GM12878 (cell line): Measurements from ENCODE around the gene SPTY2D1. TPM values are rescaled to one million over a fixed set of nuclear protein-coding genes. Genes with fewer than 3 reads are reported as not detected.
A peak's percentile ranks its signal among the peaks of the same experiment; 100 is the strongest.

Source experiments
- ATAC-seq: fragments of 200-7000 bp; cut with Tn5 transposase; 3 replicates; pipeline ENCODE4 v1.9.1; 2020; ENCODE audit warnings: mild to moderate bottlenecking, moderate library complexity
- BruUV-seq: library from RNA; stranded (reverse); fragments of 400-500 nt; replicated peaks from 2 replicates; lab custom pipeline; 2021; lab: Mats Ljungman, UMichigan
- CTCF ChIA-PET: fragments of 300-600 bp; sonication (Branson Sonifier 250); formaldehyde crosslinking; extraction: SDS; loops from one replicate; lab custom pipeline; 2021; ENCODE audit warnings: inconsistent platforms; lab: Yijun Ruan, JAX
- POLR2A ChIA-PET: fragments of 350-600 bp; formaldehyde crosslinking; extraction: SDS; loops from one replicate; lab custom pipeline; 2021; ENCODE audit warnings: inconsistent platforms; lab: Charles Lee
- RAD21 ChIA-PET: fragments of 300-600 bp; sonication (Branson Sonifier 250); formaldehyde crosslinking; loops from one replicate; lab custom pipeline; 2023; ENCODE audit warnings: antibody characterized with exemption; ENCODE audit not compliant: unreplicated experiment; lab: Charles Lee
- SMC1A ChIA-PET: fragments of 300-600 bp; sonication (Branson Sonifier 250); formaldehyde crosslinking; loops from one replicate; lab custom pipeline; 2023; ENCODE audit not compliant: unreplicated experiment, uncharacterized antibody; lab: Charles Lee
- DNase-seq: peaks from one replicate; pipeline ENCODE4 v3.0.0-alpha.2; 2011; ENCODE audit warnings: low read depth, low spot score
- FAIRE-seq: peaks from 3 replicates; lab custom pipeline; 2011; peaks lifted over from hg19 to GRCh38; lab: Jason Lieb, UNC
- H2AFZ ChIP-seq: 2 replicates; pipeline ENCODE4 v1.6.0; 2011; ENCODE audit warnings: low read depth, low read length, control low read depth; ENCODE audit not compliant: control insufficient read depth
- H3K27ac ChIP-seq: 2 replicates; pipeline ENCODE4 v1.5.1; 2011; ENCODE audit warnings: control low read depth; ENCODE audit not compliant: control insufficient read depth, insufficient read depth
- H3K27me3 ChIP-seq, 2 experiments: replicated peaks in 1 of 2; 2 replicates each; pipeline versions ENCODE4 v1.6.0 to v1.6.1; 2011; ENCODE audit warnings: low read length in 1 of 2; ENCODE audit not compliant: control insufficient read depth in 2 of 2, insufficient read depth in 2 of 2
- H3K36me3 ChIP-seq, 2 experiments: 2 replicates each; pipeline ENCODE4 v1.5.1; 2011; ENCODE audit warnings: low read length in 1 of 2; ENCODE audit not compliant: control insufficient read depth in 2 of 2, insufficient read depth in 2 of 2
- H3K4me1 ChIP-seq: 2 replicates; pipeline ENCODE4 v1.6.1; 2011; ENCODE audit warnings: mild to moderate bottlenecking, low read length, moderate library complexity, mixed read lengths; ENCODE audit not compliant: control insufficient read depth, insufficient read depth
- H3K4me2 ChIP-seq: 2 replicates; pipeline ENCODE4 v1.6.0; 2011; ENCODE audit warnings: control low read depth; ENCODE audit not compliant: control insufficient read depth, insufficient read depth
- H3K4me3 ChIP-seq: fragments of 200-600 bp; sonication (generic); 2 replicates; pipeline ENCODE4 v1.5.1; 2016
- H3K79me2 ChIP-seq: 2 replicates; pipeline ENCODE4 v1.6.0; 2011; ENCODE audit warnings: low read length; ENCODE audit not compliant: control insufficient read depth, insufficient read depth
- H3K9ac ChIP-seq: 2 replicates; pipeline ENCODE4 v1.8.0; 2011; ENCODE audit warnings: low read length, control low read depth, mixed read lengths; ENCODE audit not compliant: control insufficient read depth, insufficient read depth
- H3K9me3 ChIP-seq: replicated peaks from 3 replicates; pipeline ENCODE4 v1.5.1; 2011; ENCODE audit warnings: mild to moderate bottlenecking, low read length; ENCODE audit not compliant: control insufficient read depth, insufficient read depth
- H4K20me1 ChIP-seq: 2 replicates; pipeline ENCODE4 v1.6.0; 2011; ENCODE audit not compliant: control insufficient read depth, insufficient read depth
- ESRRA ChIP-seq: IDR thresholded peaks from 2 replicates; pipeline ENCODE4 v1.6.1; 2012; ENCODE audit warnings: mild to moderate bottlenecking, low read length, improper control_type of control experiment
- NFXL1 ChIP-seq: fragments of 450-650 bp; IDR thresholded peaks from 2 replicates; pipeline ENCODE4 v1.6.1; 2017; ENCODE audit warnings: antibody characterized with exemption, mild to moderate bottlenecking, borderline replicate concordance
- NR2C1 ChIP-seq: fragments of 450-650 bp; IDR thresholded peaks from 2 replicates; pipeline ENCODE4 v1.6.1; 2017; ENCODE audit warnings: antibody characterized with exemption, mild to moderate bottlenecking, moderate library complexity
- NR2F1 ChIP-seq: fragments of 450-650 bp; conservative IDR thresholded peaks from 2 replicates; pipeline ENCODE4 v1.6.1; 2017; ENCODE audit warnings: mild to moderate bottlenecking
- POLR2AphosphoS5 ChIP-seq: IDR thresholded peaks from 2 replicates; pipeline ENCODE4 v1.6.1; 2011; ENCODE audit warnings: mild to moderate bottlenecking, low read length, inconsistent platforms
- RAD51 ChIP-seq: fragments of 450-650 bp; IDR thresholded peaks from 2 replicates; pipeline ENCODE4 v1.6.1; 2016; ENCODE audit warnings: moderate library complexity, mild to moderate bottlenecking, inconsistent platforms
- SMAD5 ChIP-seq: IDR thresholded peaks from 2 replicates; pipeline ENCODE4 v1.6.1; 2016; ENCODE audit warnings: antibody characterized with exemption, low read depth
- SREBF1 ChIP-seq: IDR thresholded peaks from 2 replicates; pipeline ENCODE4 v1.6.1; 2012; ENCODE audit warnings: mild to moderate bottlenecking, low read length
- TAF1 ChIP-seq: IDR thresholded peaks from 2 replicates; pipeline ENCODE4 v1.6.1; 2011; ENCODE audit warnings: mild to moderate bottlenecking, low read depth, low read length, borderline replicate concordance
- TCF7 ChIP-seq: IDR thresholded peaks from 2 replicates; pipeline ENCODE4 v1.6.1; 2014; ENCODE audit warnings: antibody characterized with exemption, borderline replicate concordance
- ZNF217 ChIP-seq: fragments of 450-650 bp; IDR thresholded peaks from 2 replicates; pipeline ENCODE4 v1.6.1; 2017; ENCODE audit warnings: antibody characterized with exemption, mild to moderate bottlenecking
- WGBS: methylation state at CpG from one replicate; pipeline ENCODE4 v1.1.6; 2016; ENCODE audit warnings: low lambda C conversion rate; ENCODE audit not compliant: insufficient replicate concordance, insufficient coverage; ENCODE audit errors: missing lambda C conversion rate; 5-methylcytosine and 5-hydroxymethylcytosine counted together
- in situ Hi-C: fragments of 300-500 bp; cut with MboI; formaldehyde crosslinking; loops from 9 replicates; pipeline ENCODE4 v1.14.3; 2018; ENCODE audit warnings: mixed read lengths
- intact Hi-C: fragments of 100-400 bp; cut with micrococcal nuclease; formaldehyde crosslinking; loops from one replicate; pipeline ENCODE4 v1.14.2; 2022; ENCODE audit not compliant: unreplicated experiment
- polyA plus RNA-seq, 11 experiments: library from polyadenylated mRNA; depleted of rRNA in 4 of 11; unstranded in 6 of 11; stranded (reverse) in 5 of 11; fragments of >200 nt; fragmentation: Nextera tagmentation in 4 of 11; fragmentation: Illumina TruSeq in 1 of 11; extraction: Ambion mirVana in 4 of 11; extraction: Trizol in 1 of 11; gene quantifications; 1 replicate in 1 of 11; 2 replicates in 10 of 11; pipeline versions ENCODE4 v1.2.1 to v1.2.3, GENCODE V29; 2011 to 2016; ENCODE audit warnings: inconsistent platforms in 2 of 11, missing spikeins in 2 of 11, low read depth in 1 of 11
- total RNA-seq, 4 experiments: library from RNA; depleted of rRNA in 3 of 4; stranded (reverse); fragments of >200 nt in 3 of 4; fragmentation: Illumina TruSeq in 1 of 4; extraction: Trizol in 1 of 4; gene quantifications; 2 replicates each; pipeline versions ENCODE4 v1.2.1 to v1.2.3, GENCODE V29; 2013 to 2021
- TF ChIP-seq, protein P1 (sequence below): fragments of 450-650 bp; IDR thresholded peaks from 2 replicates; pipeline ENCODE4 v1.6.1; 2017; ENCODE audit warnings: mild to moderate bottlenecking, low read depth, inconsistent platforms; ENCODE audit not compliant: poor library complexity, severe bottlenecking
- TF ChIP-seq, protein P2 (sequence below): fragments of 450-650 bp; IDR thresholded peaks from 2 replicates; pipeline ENCODE4 v1.6.1; 2017; ENCODE audit warnings: antibody characterized with exemption, mild to moderate bottlenecking, moderate library complexity
- TF ChIP-seq, protein P3 (sequence below): fragments of 450-650 bp; IDR thresholded peaks from 2 replicates; pipeline ENCODE4 v1.6.1; 2016; ENCODE audit warnings: mild to moderate bottlenecking
- TF ChIP-seq, protein P4 (sequence below): IDR thresholded peaks from 2 replicates; pipeline ENCODE4 v1.6.1; 2011; ENCODE audit warnings: borderline replicate concordance, low read depth, mild to moderate bottlenecking, moderate library complexity, mixed read lengths, low read length; ENCODE audit not compliant: insufficient read depth; ENCODE audit errors: extremely low read length

The SPTY2D1 gene
- total and polyA plus RNA-seq, 10 of the 15 experiments (the other 5 are each of a cell fraction or from before 2014, with no cell fraction given), result 4.6 to 31.1 (median 15.5) TPM

DNA sequence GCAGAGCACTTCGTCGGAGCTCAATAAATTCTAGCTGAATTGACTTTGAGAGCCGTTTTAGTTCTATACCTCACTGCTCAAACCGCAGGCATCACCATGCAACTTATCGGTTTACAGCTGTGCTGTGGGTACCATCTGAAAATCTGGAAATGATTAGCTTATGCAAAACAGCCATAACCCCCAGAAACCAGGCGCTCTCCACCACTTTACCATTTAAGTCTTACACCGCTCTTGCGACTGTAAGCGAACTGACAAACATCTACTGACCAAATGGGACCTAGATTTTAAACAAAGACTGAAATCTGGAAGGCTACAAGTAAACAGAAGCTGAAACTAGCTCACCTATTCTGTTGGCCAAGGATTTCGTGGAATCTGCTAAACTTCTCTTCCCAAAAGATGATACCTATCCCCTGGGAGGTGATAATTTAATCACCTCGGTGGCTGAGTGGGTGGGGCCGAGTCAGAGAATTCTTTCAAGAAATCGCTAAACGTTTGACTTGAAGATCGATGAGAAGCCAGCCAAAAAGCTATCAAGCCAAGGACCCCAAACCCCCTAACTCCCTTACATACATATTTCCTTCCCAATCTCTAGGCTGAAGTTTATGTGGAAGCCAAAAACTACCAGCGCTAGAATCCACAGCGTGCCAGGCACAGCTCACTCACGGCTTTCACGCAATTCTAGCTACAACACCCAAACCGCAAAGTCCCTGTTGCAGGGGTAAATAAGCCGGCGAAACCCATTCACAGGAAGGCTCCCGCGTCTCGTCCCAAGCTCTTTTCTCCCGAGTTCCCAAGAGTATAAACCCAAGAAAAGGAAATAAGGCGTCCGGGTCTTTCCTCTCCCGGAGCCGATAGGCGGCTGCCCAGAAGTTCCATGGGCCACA, 644 bp downstream of the SPTY2D1 start:
- BruUV-seq, result TSS peak; percentile 77
- in situ Hi-C loops, result no loop called here
- RAD21 ChIA-PET, result interaction anchor here (1.0 to 5.5 kb wide), 19 partner anchors 17 to 390 kb away, joined by 3 to 77 read pairs (median 5); partner anchors contain the start of genes LDHA, TSG101 and UEVLD
- Histone ChIP-seq H3K79me2 (peaks cover 39% of the 10 kb centered on the region), H3K27ac (peak overlapping the region; percentile 80), H3K27me3 (no peaks in the 10 kb centered on the region), H4K20me1 (no peaks in the 10 kb centered on the region), H3K9me3 (no peaks in the 10 kb centered on the region), H3K9ac (peak overlapping the region; percentile 80), H3K4me2 (peak overlapping the region; percentile 81), H3K4me1 (peaks cover 7% of the 10 kb centered on the region), H3K36me3 (no peaks in the 10 kb centered on the region), H2AFZ (peak overlapping the region; percentile 65; the same call in 1 of the 2 replicates), H3K4me3 (peak overlapping the region; percentile 99)
- WGBS, result under 1% methylated on average over 31 of the region's 31 CpGs
- FAIRE-seq, result peak; percentile 76
- peak; percentile 75 for DNase-seq
- intact Hi-C loops, result loop anchor here (1.0 to 10.0 kb wide), 5 partner anchors 17 to 309 kb away; partner anchors contain the start of genes GTF2H1, HPS5, TSG101 and UEVLD
- CTCF ChIA-PET, result interaction anchor here (0.6 to 6.9 kb wide), 13 partner anchors 9 to 527 kb away, joined by 3 to 80 read pairs (median 5); partner anchors contain the start of genes SAAL1 and UEVLD
- ATAC-seq, result peak; percentile 79
- POLR2A ChIA-PET, result interaction anchor here (0.5 to 3.5 kb wide), 18 partner anchors 10 to 350 kb away, joined by 3 to 28 read pairs (median 4); partner anchors contain the start of genes HPS5, TSG101 and UEVLD
- SMC1A ChIA-PET, result interaction anchor here (0.7 to 11.1 kb wide), 21 partner anchors 16 to 390 kb away, joined by 3 to 188 read pairs (median 4); partner anchors contain the start of genes GTF2H1, HPS5, LDHA and UEVLD
- TF ChIP-seq, protein P1, sequence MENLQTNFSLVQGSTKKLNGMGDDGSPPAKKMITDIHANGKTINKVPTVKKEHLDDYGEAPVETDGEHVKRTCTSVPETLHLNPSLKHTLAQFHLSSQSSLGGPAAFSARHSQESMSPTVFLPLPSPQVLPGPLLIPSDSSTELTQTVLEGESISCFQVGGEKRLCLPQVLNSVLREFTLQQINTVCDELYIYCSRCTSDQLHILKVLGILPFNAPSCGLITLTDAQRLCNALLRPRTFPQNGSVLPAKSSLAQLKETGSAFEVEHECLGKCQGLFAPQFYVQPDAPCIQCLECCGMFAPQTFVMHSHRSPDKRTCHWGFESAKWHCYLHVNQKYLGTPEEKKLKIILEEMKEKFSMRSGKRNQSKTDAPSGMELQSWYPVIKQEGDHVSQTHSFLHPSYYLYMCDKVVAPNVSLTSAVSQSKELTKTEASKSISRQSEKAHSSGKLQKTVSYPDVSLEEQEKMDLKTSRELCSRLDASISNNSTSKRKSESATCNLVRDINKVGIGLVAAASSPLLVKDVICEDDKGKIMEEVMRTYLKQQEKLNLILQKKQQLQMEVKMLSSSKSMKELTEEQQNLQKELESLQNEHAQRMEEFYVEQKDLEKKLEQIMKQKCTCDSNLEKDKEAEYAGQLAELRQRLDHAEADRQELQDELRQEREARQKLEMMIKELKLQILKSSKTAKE, result peak; percentile 44
- peak; percentile 63; the same call in 1 of the 2 replicates for TF ChIP-seq POLR2AphosphoS5
- TF ChIP-seq TCF7, result no peak
- TF ChIP-seq SREBF1, result no peak
- TF ChIP-seq ZNF217, result no peak
- TF ChIP-seq, protein P2, sequence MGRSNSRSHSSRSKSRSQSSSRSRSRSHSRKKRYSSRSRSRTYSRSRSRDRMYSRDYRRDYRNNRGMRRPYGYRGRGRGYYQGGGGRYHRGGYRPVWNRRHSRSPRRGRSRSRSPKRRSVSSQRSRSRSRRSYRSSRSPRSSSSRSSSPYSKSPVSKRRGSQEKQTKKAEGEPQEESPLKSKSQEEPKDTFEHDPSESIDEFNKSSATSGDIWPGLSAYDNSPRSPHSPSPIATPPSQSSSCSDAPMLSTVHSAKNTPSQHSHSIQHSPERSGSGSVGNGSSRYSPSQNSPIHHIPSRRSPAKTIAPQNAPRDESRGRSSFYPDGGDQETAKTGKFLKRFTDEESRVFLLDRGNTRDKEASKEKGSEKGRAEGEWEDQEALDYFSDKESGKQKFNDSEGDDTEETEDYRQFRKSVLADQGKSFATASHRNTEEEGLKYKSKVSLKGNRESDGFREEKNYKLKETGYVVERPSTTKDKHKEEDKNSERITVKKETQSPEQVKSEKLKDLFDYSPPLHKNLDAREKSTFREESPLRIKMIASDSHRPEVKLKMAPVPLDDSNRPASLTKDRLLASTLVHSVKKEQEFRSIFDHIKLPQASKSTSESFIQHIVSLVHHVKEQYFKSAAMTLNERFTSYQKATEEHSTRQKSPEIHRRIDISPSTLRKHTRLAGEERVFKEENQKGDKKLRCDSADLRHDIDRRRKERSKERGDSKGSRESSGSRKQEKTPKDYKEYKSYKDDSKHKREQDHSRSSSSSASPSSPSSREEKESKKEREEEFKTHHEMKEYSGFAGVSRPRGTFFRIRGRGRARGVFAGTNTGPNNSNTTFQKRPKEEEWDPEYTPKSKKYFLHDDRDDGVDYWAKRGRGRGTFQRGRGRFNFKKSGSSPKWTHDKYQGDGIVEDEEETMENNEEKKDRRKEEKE, result no peak
- TF ChIP-seq NR2F1, result 0 out of 2 replicates have a peak, but pooled peaks have one; percentile 24
- TF ChIP-seq TAF1, result no peak; the same call in 1 of the 2 replicates
- TF ChIP-seq NFXL1, result no peak
- TF ChIP-seq, protein P3, sequence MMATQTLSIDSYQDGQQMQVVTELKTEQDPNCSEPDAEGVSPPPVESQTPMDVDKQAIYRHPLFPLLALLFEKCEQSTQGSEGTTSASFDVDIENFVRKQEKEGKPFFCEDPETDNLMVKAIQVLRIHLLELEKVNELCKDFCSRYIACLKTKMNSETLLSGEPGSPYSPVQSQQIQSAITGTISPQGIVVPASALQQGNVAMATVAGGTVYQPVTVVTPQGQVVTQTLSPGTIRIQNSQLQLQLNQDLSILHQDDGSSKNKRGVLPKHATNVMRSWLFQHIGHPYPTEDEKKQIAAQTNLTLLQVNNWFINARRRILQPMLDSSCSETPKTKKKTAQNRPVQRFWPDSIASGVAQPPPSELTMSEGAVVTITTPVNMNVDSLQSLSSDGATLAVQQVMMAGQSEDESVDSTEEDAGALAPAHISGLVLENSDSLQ, result no peak
- no peak for TF ChIP-seq SMAD5
- no peak for TF ChIP-seq ESRRA
- TF ChIP-seq RAD51, result no peak
- TF ChIP-seq NR2C1, result no peak
- TF ChIP-seq, protein P4, sequence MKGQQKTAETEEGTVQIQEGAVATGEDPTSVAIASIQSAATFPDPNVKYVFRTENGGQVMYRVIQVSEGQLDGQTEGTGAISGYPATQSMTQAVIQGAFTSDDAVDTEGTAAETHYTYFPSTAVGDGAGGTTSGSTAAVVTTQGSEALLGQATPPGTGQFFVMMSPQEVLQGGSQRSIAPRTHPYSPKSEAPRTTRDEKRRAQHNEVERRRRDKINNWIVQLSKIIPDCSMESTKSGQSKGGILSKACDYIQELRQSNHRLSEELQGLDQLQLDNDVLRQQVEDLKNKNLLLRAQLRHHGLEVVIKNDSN, result no peak
